ENCODE data around the gene PARN. TPM values are rescaled to one million over a fixed set of nuclear protein-coding genes. Genes with fewer than 3 reads are reported as not detected.

PARN gene
- total RNA-seq, 1 experiment from 2014 or later, result 56.2 TPM

GRCh38 chr16:14539156-14539555, 90.9 kb downstream of the PARN start:
- Histone ChIP-seq H3K23me2 (ENCODE audit: insufficient read length, low read depth, low read length, poor library complexity, severe bottlenecking) (no peaks in the 10 kb centered on the region), H2BK15ac (ENCODE audit: low read depth, low read length) (no peak overlapping the region), H3K27ac (ENCODE audit: insufficient read length, low read depth, low read length) (no peak overlapping the region), H3K4me2 (ENCODE audit: insufficient read depth, insufficient read length, low read length) (no peak overlapping the region), H3K79me2 (ENCODE audit: insufficient read depth, low read length) (no peaks in the 10 kb centered on the region), H2BK5ac (ENCODE audit: insufficient read length, low read length) (no peak overlapping the region), H4K8ac (replicated peaks; ENCODE audit: insufficient read length, low read depth, low read length) (no peak overlapping the region), H3T11ph (ENCODE audit: low read length) (no peak overlapping the region), H2AK5ac (ENCODE audit: insufficient read length, low read length) (no peak overlapping the region), H4K5ac (ENCODE audit: insufficient read length, low read depth, low read length) (no peak overlapping the region), H3K18ac (ENCODE audit: insufficient read length, low read depth, low read length) (no peak overlapping the region), H3K14ac (ENCODE audit: insufficient read depth, low read length) (no peak overlapping the region), H3K23ac (ENCODE audit: insufficient read length, low read depth, low read length) (no peak overlapping the region), H2BK12ac (ENCODE audit: insufficient read length, low read depth, low read length) (no peak overlapping the region), H3K4me1 (ENCODE audit: insufficient read depth, low read length) (no peaks in the 10 kb centered on the region), H2AFZ (ENCODE audit: low read length) (no peak overlapping the region), H3K9me3 (ENCODE audit: control insufficient read depth, low read depth, low read length) (no peaks in the 10 kb centered on the region), H3K27me3 (ENCODE audit: insufficient read depth, low read length) (no peaks in the 10 kb centered on the region), H4K20me1 (ENCODE audit: control insufficient read depth, insufficient read depth, insufficient read length) (no peaks in the 10 kb centered on the region), H3K9ac (ENCODE audit: extremely low read depth, insufficient read length, low read length) (no peak overlapping the region), H3K56ac (ENCODE audit: insufficient read length, low read depth, low read length) (no peak overlapping the region), H4K91ac (ENCODE audit: insufficient read length, low read depth, low read length) (no peak overlapping the region), H3K79me1 (ENCODE audit: insufficient read depth, low read depth, low read length, poor library complexity, severe bottlenecking) (no peaks in the 10 kb centered on the region), H2BK20ac (ENCODE audit: low read depth, low read length, poor library complexity, severe bottlenecking) (no peak overlapping the region), H3K4ac (ENCODE audit: low read depth, low read length) (no peak overlapping the region), H2BK120ac (ENCODE audit: low read depth, low read length, poor library complexity, severe bottlenecking) (no peak overlapping the region)
- no peak for DNase-seq
- TF ChIP-seq, protein P1, sequence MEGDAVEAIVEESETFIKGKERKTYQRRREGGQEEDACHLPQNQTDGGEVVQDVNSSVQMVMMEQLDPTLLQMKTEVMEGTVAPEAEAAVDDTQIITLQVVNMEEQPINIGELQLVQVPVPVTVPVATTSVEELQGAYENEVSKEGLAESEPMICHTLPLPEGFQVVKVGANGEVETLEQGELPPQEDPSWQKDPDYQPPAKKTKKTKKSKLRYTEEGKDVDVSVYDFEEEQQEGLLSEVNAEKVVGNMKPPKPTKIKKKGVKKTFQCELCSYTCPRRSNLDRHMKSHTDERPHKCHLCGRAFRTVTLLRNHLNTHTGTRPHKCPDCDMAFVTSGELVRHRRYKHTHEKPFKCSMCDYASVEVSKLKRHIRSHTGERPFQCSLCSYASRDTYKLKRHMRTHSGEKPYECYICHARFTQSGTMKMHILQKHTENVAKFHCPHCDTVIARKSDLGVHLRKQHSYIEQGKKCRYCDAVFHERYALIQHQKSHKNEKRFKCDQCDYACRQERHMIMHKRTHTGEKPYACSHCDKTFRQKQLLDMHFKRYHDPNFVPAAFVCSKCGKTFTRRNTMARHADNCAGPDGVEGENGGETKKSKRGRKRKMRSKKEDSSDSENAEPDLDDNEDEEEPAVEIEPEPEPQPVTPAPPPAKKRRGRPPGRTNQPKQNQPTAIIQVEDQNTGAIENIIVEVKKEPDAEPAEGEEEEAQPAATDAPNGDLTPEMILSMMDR (conservative IDR thresholded peaks at IDR 0.05), result no peak
- no CpG with 5 or more reads among the region's 5 CpGs for WGBS (ENCODE audit: extremely low coverage, insufficient read length, low lambda C conversion rate)
- Mint-ChIP-seq H3K36me3 (ENCODE audit: insufficient read depth in 1 of 3, low read depth in 3 of 3) (peaks cover 25 to 43% (median 37%) of the 10 kb centered on the region in 3 experiments), H3K27ac (no peak overlapping the region), H3K9me3 (peaks cover 3 to 9% of the 10 kb centered on the region in 2 experiments), H3K27me3 (ENCODE audit: low read depth) (no peaks in the 10 kb centered on the region), H3K4me3 (no peak overlapping the region), H3K4me1 (peaks cover 8 to 10% of the 10 kb centered on the region in 2 experiments; a peak in 3 of 4 replicates)
